Measurements from ENCODE around the gene BANP.
"Not testable (repeated sequence)": the region's sequence is repeated elsewhere in the genome, so short reads cannot be mapped to it uniquely, and the experiment has no call there.

The BANP gene

GRCh38 chr16:87950765-87951551 lies at the start of gene BANP:
TSS of gene BANP (plus strand) at chr16:87951434. CDS start at chr16:87975116, 23,682 bp downstream.
- in situ Hi-C loops (cut with MboI; ENCODE audit: low sequenced_read_pairs) = no loop called here

- in situ Hi-C loops (cut with MboI; ENCODE audit: low sequenced_read_pairs) = not testable (repeated sequence)
Observed at GRCh38 chr16:87904963-87905362, 46.3 kb upstream of the BANP start.

GRCh38 chr16:87905521-87905920 lies 45.7 kb upstream of the BANP start:
- in situ Hi-C loops (cut with MboI; ENCODE audit: low sequenced_read_pairs) = not testable (repeated sequence)

- in situ Hi-C loops (cut with MboI; ENCODE audit: low sequenced_read_pairs) = not testable (repeated sequence)
Observed at GRCh38 chr16:87908101-87908500, 43.1 kb upstream of the BANP start.

- in situ Hi-C loops (cut with MboI; ENCODE audit: low sequenced_read_pairs) = not testable (repeated sequence)
Observed at GRCh38 chr16:87909203-87909935, 41.9 kb upstream of the BANP start.

GRCh38 chr16:87911106-87911763 lies 40.0 kb upstream of the BANP start:
- in situ Hi-C loops (cut with MboI; ENCODE audit: low sequenced_read_pairs) = not testable (repeated sequence)

GRCh38 chr16:87912691-87913090 lies 38.5 kb upstream of the BANP start:
- in situ Hi-C loops (cut with MboI; ENCODE audit: low sequenced_read_pairs) = not testable (repeated sequence)

- in situ Hi-C loops (cut with MboI; ENCODE audit: low sequenced_read_pairs) = not testable (repeated sequence)
Observed at GRCh38 chr16:87914021-87914725, 37.1 kb upstream of the BANP start.

- in situ Hi-C loops (cut with MboI; ENCODE audit: low sequenced_read_pairs) = no loop called here
Observed at GRCh38 chr16:87914812-87915211, 36.4 kb upstream of the BANP start.

GRCh38 chr16:87917503-87917902 lies 33.7 kb upstream of the BANP start:
- in situ Hi-C loops (cut with MboI; ENCODE audit: low sequenced_read_pairs) = no loop called here

- in situ Hi-C loops (cut with MboI; ENCODE audit: low sequenced_read_pairs) = no loop called here
Observed at GRCh38 chr16:87918338-87918737, 32.9 kb upstream of the BANP start.

GRCh38 chr16:87918866-87919680 lies 32.2 kb upstream of the BANP start:
- in situ Hi-C loops (cut with MboI; ENCODE audit: low sequenced_read_pairs) = no loop called here

GRCh38 chr16:87919681-87919994 lies 31.6 kb upstream of the BANP start:
- in situ Hi-C loops (cut with MboI; ENCODE audit: low sequenced_read_pairs) = no loop called here

- in situ Hi-C loops (cut with MboI; ENCODE audit: low sequenced_read_pairs) = no loop called here
Observed at GRCh38 chr16:87921236-87921773, 29.9 kb upstream of the BANP start.

- in situ Hi-C loops (cut with MboI; ENCODE audit: low sequenced_read_pairs) = no loop called here
Observed at GRCh38 chr16:87922250-87922871, 28.9 kb upstream of the BANP start.

- in situ Hi-C loops (cut with MboI; ENCODE audit: low sequenced_read_pairs) = no loop called here
Observed at GRCh38 chr16:87924041-87924810, 27.0 kb upstream of the BANP start.

- in situ Hi-C loops (cut with MboI; ENCODE audit: low sequenced_read_pairs) = no loop called here
Observed at GRCh38 chr16:87924811-87925670, 26.2 kb upstream of the BANP start.

Measured in HL-60/S4 treated with phorbol 12-myristate 13-acetate at 8.2 ng/mL for 4 days and 3 days (cell line).